GM19193 (cell line): Measurements from ENCODE around the gene HSBP1L1.

Source experiments
- POLR2A ChIP-seq: IDR thresholded peaks from 4 replicates; pipeline ENCODE4 v1.6.1; 2011; ENCODE audit not compliant: insufficient read depth, insufficient read length; ENCODE audit errors: extremely low read depth

The HSBP1L1 gene

GRCh38 chr18:80006724-80007123 lies 42.3 kb downstream of the HSBP1L1 start:
- no peak for TF ChIP-seq POLR2A

DNA sequence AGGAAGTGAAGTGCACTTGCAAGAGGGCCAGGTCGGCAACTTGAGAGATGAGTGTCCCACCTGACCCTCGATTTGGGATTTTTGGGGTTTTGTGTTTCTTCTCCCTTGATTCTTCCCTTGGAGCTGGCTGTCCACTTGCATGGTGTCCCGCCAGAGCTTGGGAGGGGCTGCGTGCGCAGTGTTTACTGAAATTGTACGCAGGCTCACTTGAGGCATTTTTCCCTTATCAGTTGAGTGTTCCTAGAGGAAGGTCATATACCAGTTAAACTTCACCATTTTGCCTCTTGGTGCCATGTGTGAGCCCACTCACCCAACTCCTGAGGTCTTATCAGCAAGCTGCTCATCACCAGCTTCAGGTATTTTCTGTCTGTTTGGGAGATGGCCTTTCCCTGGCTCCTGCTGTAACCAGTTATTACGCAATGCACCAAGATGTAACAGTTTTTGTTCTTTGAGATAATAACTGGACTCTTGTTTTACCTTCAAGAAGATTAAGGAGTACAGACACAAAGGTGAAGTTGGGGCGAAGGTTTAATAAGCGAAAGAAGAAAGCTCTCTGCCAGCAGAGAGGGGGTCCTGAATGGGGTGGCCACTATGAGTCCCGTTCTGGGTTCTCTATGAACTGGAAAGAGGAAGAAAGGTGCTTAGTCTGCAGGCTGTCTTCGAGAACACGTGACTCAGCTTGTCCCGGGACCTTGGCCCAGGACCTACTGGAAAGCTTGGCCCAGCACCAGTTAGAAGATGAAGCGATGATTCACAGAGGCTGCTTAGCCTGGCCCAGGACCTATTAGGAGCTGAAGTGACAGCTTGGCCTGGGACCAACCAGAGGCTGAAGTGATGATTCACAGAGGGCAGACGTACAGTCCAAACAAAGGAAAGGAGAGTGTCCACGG lies 45.5 kb downstream of the HSBP1L1 start:
- no peak for TF ChIP-seq POLR2A

GRCh38 chr18:80010551-80010906 lies 46.1 kb downstream of the HSBP1L1 start:
- no peak for TF ChIP-seq POLR2A

DNA sequence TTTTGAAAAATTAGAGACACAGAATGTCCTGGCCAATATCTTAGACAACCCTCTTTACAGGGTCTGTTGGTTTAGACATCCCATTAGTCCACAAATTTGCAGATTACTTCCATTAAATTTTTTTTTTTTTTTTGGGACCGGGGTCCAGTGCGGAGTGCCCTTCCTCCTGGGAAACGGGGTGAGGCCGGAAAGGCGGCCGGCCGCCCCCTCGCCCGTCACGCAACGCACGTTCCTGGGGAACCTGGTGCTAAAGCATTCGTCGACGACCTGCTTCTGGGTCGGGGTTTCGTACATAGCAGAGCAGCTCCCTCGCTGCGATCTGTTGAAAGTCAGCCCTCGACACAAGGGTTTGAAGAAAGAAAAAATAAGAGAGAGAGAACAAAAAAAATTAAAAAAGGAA lies 48.3 kb downstream of the HSBP1L1 start:
- no peak for TF ChIP-seq POLR2A
